Measurements from ENCODE around the gene LRMDA.

Gene LRMDA

DNA sequence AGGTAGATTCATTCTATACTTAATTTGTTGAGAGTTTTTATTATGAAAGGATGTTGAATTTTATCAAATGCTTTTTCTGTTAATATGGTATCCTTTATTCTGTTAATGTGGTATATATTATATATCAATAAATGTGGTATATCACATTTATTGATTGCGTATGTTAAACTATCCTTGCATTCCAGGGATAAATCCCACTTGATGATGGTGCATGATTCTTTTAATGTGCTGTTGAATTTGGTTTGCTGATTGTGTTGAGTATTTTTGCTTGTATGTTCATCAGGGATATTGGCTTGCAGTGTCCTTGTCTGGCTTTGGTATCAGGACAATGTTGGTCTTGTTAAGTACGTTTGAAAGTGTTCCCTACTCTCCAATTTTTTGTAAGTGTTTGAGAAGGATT lies 11.9 kb downstream of the LRMDA start:
- in situ Hi-C loops (cut with MboI; ENCODE audit: low sequenced_read_pairs) = no loop called here

DNA sequence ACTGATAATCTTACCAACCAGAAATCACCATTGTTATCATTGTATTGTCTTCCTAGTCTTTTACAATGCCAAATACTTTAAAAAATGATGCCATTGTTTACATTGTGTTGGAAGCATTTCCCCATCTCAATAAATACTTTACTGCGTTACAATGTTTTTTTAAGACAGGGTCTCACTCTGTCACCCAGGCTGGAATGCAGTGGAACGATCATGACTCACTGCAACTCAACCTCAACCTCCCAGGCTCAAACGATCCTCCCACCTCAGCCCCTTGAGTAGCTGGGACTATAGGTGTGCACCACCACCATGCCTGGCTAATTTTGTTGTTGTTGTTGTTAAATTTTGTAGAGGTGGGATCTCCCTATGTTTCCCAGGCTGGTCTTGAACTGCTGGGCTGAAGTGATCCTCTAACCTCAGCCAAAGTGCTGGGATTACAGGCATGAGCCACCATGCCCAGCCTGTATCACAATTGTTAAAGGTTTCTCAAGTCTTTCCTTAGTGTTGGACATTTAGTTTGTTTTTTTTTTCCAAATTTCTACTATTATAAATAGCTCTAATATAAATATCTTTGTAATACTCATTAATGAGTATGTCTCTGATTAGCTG lies 13.5 kb downstream of the LRMDA start:
- in situ Hi-C loops (cut with MboI; ENCODE audit: low sequenced_read_pairs) = no loop called here

DNA sequence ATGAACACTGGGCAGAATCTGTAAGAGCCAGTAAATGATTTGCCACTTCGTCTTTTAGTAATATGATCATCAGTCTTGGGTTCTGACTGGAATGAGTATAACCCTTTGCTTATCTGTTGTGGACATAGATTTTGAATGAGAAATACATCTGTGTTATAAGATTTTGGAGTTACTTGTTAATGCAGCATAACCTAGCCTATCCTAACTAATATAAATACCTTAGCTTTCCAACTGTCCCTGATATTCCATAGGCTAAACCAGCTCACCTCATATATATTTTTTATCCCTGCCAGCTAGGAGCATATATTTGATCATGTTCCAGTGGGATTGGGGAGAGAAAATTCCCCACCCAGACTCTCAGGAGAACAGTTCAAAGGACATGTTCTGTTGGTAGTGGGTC lies 15.1 kb downstream of the LRMDA start:
- in situ Hi-C loops (cut with MboI; ENCODE audit: low sequenced_read_pairs) = no loop called here

DNA sequence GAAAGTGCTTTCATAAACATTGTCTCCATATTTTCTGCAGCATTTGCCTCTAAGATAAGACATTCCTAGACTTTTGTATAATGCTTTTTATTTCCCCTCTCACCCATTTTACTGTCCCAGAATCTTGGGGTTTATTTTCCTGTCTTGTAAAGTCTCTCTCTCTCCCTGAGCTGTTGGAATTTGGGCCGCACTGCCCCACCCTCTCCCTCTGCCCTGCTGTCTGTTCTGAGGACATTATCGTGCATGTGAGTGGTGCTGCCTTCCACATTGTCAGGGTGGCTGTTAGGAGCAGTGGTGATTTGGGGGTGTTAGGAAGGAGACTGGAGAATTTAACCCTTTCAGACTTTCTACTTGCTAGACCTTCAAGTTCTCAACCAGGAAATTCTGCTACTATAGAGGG lies 16.7 kb downstream of the LRMDA start:
- in situ Hi-C loops (cut with MboI; ENCODE audit: low sequenced_read_pairs) = no loop called here

DNA sequence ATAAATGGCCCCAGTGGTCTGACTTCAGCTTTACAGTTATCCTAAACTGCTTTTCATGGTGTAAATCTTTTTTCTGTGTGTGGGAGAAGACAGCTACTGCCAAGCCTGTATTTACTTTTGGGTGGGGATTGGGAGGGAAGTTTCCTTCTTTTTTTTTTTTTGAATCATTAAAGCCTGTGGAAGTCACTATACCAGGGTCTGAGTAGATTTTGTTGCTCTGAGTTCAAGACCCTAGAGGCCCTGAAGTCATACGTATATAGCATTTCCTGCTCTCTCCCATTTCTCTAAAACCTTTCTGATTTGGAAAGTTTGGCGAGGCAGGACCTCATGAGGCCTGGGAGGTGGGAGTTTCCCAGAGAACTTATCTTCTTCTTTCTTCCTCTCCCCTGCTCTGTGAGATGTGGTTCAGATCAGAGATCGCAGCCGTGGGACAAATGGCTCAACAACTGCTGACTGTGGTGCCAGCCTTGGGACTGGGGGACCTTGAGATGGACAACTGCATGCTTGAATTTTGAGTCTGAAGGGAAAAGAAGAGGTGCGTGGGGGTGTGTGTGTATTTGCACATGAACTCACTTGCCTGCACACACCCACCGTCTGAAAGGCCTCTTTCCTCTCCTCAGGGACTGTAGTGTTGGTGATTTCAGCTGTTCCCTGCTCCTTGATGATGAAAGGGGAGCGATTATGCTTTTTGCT lies 18.1 kb downstream of the LRMDA start:
- in situ Hi-C loops (cut with MboI; ENCODE audit: low sequenced_read_pairs) = no loop called here

DNA sequence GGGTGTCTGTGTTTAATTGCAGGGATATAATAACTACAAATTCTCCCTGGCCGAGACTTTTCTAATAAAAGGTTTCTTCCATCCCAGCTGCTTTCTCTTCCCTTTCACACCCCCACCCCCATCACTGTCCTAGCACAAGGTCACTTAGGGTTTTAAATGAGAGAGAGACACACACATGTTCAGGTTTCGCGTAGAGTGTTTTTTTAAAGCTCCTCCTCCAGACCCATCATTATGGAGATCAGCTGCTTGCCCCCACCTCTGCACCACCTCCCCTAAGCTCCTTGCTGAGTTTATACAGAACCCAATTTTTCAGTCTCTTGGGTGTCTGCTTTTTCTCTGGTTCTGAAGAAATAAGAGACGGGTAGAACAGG lies 18.6 kb downstream of the LRMDA start:
- in situ Hi-C loops (cut with MboI; ENCODE audit: low sequenced_read_pairs) = no loop called here

DNA sequence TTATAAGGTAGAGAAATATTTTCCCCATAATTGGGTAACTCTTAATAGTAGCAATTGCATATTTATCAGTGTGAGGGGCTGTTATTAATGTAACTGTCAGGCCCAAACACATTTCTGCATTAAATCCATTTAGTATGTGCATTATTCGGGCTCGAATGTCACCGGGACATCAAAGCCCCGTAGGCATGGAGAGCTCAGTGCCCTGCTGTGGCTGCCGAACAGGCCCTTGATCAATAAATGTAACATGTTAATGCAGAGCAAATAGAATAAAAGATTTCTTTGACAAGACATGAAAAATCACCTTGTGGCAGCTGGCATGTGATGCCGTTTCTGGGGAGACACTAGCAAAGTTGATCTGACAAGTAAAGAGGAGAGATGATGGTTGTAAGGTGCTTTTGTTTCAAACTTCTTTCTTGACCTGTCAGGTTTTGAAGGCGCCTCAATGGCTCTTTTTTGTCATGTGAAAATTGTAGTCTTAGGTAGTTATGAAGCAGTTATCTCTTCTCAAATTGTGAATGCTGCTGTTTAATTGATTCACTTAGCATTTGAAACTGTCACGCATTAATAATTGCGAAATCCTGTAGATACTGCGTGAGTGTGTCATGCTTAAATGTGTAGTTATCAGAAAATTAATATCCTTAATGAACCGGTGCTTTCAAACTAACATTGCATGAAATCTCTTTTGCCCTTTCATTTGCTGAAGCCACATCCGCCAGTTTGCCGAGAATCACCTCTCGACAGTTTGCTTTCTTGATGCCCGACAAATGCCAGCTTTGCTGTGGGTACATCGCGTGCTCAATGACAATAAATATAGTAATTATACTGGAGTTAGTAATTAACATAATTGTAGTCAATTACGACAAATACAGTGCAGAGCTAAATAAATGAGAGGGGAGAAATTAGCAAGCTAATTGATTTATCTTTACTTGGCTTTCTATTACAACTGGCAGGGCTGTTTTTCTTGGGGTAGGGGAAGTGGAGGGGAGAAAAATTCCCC lies 19.5 kb downstream of the LRMDA start:
- in situ Hi-C loops (cut with MboI; ENCODE audit: low sequenced_read_pairs) = no loop called here

DNA sequence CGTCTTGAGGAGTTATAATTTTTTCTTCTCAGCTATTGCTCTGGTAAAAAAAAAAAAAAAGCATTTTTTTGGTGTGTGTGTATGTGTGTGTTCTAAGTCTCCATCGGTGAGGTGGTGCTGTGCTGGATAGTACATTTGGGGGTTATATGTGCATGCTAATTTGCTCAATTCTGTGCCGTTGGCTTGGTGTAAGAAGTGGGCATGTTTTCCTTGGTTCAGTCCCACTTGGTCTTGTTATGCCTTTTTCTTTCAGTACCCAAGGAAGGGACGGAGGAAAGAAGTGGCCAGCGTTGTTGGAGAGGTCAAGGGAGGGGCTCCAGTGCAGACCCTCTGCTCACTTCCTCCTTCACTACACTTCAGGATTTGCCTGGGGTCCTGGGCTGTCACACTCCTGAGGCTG lies 20.4 kb downstream of the LRMDA start:
- in situ Hi-C loops (cut with MboI; ENCODE audit: low sequenced_read_pairs) = no loop called here

DNA sequence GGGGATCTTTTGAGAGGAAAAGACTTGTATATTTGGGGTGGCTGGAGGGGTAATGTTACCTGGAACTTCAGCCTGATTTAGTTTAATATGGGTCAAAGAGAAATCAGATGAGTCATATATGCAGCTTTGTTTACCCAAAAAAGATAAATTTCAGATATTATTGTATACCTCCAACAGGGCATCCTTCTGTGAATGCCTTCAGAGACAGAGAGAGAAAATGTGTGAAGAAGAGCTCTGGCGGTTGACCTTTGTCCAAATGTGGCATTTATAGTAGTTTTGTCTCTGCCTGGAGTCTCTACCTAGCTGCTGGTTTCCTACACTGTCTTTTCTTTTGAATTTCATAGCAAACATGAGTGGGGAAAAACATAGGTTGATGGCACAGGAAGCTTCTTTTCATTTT lies 21.6 kb downstream of the LRMDA start:
- in situ Hi-C loops (cut with MboI; ENCODE audit: low sequenced_read_pairs) = no loop called here

DNA sequence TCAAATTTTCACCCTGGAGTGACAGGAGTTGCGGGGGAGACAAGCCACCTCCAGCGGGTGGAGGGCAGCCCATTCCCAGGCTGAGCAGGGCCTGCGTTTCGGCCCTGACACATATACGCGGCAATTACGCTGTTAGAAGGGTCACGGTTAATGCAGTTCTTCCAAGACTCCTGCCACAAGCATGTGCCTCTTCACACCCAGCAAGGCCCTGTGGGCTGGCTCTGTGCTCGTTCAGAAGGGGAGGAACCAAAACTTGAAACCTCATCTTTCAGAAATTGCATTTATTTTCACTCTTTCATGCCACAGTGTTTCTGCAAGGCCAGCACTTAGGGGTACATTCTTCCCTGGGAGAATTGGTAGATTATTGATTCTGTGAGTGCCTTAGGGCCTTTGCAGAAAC lies 24.7 kb downstream of the LRMDA start:
- in situ Hi-C loops (cut with MboI; ENCODE audit: low sequenced_read_pairs) = no loop called here

DNA sequence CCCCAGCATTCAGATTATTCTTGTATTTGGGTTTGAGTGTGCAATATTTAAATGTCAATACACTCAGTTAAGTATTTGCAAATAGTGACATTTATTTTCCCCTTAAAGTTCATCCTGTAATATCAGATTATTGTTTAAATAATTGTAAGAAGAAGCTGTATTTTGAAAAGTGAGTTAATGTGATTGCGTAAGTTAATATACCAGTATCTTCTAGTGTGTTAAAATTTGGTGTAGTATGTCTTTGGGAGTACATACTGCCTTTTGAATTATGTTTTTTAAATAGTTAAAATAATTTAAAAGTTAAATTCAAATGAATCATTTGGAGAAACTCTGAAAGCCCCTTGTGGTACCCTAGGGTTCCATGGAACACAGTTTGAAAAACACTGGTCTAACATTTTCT lies 28.6 kb downstream of the LRMDA start:
- in situ Hi-C loops (cut with MboI; ENCODE audit: low sequenced_read_pairs) = no loop called here

DNA sequence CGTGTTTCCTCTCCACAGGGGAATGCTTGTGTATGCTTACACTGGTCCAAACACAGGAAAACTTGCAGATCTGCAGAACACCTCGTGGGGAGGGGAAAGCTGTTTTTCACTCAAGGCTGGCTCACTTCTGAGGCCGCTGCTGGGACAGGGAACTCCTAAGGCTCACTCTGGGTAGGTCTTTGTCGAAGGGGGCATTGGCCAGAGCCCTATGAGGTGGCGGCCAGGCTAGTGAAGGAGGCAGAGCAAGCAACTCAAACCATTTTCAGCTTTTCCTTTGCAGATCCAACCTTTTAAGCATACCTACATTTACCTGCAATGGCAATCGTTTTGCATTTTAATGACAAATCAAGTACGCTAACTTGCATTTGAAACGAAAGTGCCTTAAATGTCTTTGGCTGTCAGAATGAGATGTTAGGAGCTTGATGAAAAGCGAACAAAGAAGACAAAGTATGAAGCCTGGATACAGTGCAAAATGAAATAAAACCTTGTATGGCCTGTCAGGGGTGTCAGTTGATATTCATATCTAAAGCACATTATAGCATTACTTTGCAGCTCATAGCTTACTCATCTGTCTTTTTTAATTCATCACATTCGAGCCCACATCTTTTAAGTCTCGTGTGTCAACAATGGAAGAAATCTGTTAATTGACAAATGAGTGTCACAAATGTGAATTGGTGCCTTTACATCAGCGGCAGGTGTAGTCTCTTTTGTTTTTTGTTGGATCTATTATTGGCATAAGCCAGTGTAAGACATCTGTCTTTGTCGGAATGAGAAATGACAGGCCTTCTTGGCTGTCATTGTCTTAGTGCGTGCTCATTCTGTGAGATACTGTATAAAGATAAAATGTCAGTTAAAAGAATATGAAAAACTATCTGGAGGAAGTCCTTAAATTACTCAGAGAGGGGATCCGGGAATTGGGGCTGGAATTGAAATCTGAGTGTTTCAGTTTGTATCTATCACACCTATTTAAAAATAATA lies 30.5 kb downstream of the LRMDA start:
- in situ Hi-C loops (cut with MboI; ENCODE audit: low sequenced_read_pairs) = no loop called here

DNA sequence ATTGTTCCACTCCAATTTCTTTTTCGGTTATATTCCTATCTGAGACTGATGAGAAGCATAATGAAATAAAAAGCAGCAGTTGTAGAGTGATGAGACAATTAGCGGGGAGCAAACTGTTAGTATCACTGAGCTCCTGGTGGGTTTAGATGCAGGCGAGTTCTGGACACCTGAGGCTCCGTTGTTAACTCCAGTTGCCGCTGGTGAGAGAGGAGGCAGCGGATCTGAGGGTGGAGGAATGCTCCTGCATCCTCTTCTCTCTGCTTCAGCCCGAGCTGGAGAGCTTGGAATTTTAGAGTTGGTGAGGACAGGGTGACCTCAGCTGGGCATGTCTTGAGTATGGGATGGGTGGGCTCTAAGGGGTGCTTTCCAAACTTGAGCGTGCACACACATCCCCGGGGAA lies 31.4 kb downstream of the LRMDA start:
- in situ Hi-C loops (cut with MboI; ENCODE audit: low sequenced_read_pairs) = no loop called here

DNA sequence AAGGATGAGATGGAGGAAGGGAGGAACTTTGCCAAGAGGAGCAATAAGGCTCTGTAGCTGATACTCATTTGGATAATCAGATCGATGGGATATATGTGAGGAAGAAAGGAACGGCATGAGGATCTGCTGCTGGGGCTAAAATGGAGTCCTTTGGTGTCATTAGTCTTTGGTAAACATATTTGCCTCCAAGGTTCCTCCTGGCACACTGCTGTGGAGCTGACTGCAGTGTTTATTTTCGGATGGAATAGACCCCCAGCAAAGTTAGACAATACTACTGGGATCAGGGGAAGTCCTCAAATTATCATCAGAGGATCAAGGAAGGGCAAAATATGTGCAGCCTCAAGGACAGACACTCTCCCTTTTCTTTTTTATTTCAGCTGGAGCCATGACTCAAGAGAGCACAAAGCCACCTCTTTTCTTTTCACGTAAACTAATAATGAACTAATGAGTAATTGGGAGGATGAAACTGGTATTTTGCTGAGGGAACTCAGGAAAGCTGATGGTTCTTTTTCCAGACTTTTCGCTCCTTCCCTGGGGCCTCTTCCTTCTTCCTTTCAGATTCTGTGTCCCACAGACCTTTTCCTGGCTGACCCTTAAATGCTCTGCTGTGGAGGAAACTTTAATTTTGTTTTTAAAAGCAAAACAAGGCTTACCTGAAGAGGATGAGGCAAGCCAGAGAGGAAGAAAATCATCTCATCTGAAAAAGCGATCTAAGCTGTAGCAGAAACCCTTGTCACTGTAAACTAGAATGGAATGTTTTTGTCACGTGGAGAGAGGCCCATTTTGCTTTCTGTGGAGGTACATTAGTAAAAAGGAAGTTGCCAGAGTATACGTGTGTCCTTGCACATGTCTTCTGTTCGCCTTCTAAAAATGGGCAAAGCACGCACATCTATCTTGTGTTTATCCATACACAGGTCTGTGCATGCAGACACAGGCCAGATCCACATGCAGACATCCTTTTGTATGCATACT lies 33.3 kb downstream of the LRMDA start:
- in situ Hi-C loops (cut with MboI; ENCODE audit: low sequenced_read_pairs) = no loop called here

DNA sequence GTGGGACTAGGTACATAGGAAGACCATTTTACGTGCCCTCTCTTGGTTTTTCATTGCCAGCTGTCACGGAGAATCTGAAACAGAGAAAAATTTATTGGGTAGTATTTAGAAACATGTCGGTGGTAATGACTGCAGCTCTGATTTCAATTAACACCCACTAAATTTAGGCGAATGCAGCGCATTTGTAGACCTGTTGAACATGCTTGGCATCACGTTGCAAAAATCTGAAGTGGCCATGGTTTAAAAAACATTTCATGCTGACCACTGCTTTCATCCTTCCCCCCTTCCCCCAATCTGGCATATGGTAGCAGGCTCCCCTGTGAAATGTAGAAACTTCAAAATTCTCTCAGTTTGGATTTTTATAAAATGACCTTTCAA lies 34.0 kb downstream of the LRMDA start:
- in situ Hi-C loops (cut with MboI; ENCODE audit: low sequenced_read_pairs) = no loop called here

DNA sequence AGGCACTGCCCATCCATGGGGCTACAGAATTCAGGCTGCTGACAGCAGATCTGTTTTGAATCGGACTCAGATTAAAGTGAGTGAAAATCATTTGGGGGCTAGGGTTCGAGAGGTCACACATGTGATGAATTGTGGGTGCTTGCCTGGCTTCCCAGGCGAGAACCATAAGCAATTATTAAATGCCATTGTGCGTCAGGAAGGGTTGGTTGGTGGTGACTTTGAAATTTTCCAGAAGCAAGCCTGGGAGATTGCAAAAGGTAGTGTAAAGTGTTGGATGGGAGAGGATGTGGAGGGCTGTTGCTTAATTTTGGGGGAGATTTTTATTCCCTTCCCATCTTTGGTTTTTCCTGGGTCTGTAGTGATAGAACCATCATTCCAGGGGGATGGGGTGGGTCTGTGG lies 34.6 kb downstream of the LRMDA start:
- in situ Hi-C loops (cut with MboI; ENCODE audit: low sequenced_read_pairs) = no loop called here

DNA sequence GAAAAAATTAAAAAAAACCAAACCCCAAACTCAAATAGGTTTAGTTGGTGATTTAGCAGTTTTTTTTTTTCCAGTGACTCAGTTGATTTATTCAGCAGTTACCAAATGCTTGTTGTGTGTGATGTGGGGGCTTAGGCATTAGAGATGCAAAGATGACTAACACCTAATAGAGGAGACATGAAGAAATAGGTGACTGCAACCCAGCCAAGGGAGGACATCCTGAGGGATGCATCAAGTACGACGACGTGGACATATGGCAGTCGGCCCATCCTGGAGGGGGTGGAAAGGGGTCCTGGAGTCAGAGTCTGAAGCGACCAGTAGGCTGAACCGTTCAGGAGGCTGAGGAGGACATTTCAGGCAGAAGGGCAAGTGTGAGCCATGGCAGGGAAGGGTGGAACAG lies 35.5 kb downstream of the LRMDA start:
- in situ Hi-C loops (cut with MboI; ENCODE audit: low sequenced_read_pairs) = no loop called here

DNA sequence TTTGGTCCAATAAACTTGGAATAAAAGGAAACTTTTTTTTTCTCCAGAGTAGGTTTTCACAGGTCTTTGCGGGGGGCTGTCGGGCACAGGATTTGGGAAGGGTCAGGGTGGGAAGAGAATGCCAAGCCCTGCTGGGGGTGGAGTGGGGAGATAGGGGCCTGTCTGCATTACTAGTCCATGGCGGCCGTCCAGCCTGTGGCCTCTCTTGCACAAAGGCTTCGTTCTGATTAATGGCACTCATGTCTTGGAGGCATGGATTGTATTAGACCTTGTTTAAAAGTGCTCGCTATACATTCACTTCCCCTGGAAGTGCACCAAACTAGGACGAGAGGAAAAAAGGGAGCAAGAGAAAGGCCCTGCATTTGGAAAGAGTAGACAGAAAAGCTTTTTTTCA lies 37.2 kb downstream of the LRMDA start:
- in situ Hi-C loops (cut with MboI; ENCODE audit: low sequenced_read_pairs) = no loop called here

DNA sequence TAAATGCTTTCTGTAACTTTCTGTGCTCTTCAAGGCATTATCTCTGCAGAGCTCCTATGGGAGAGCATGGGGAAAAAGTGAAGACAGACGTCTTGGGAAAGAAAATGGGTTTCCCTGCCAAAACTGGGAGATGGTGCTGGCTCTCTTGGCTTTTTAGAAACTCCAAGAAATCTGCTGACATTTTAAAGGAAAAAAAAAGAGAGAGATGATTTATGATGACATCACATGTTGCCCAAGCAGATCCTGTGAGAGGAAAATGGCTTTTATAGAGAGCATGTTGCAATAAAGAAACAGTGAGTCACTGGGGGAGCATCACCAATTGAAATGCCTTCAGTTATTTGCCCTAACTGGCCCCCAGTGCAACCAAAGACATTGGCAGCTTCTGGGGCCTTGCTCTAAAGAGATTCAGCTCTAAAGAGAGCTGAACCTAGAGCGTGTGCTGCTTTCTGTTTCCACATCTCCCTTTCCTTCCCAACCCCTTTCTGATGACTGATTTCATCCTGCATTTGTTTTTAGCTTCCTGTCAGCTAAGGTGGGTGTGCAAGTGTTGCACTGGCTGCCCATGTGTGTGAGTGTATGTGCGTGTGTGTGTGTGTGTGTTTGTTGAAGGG lies 37.7 kb downstream of the LRMDA start:
- in situ Hi-C loops (cut with MboI; ENCODE audit: low sequenced_read_pairs) = no loop called here

All from hTERT RPE-1 (cell line).